PC-9 (cell line): ENCODE results near the gene OSBPL2. TPM values are rescaled to one million over a fixed set of nuclear protein-coding genes. Genes with fewer than 3 reads are reported as not detected.

Source experiments
- BruUV-seq: library from RNA; stranded (reverse); fragments of 400-500 nt; replicated peaks from 2 replicates; lab custom pipeline; 2021; lab: Mats Ljungman, UMichigan
- CTCF ChIA-PET: fragments of 300-600 bp; sonication (Branson Sonifier 250); formaldehyde crosslinking; loops from one replicate; lab custom pipeline; 2022; ENCODE audit warnings: antibody characterized with exemption; lab: Charles Lee
- POLR2A ChIA-PET: fragments of 300-600 bp; sonication (Branson Sonifier 250); formaldehyde crosslinking; loops from one replicate; lab custom pipeline; 2022; ENCODE audit warnings: antibody characterized with exemption; ENCODE audit not compliant: unreplicated experiment; lab: Charles Lee
- DNase-seq, 2 experiments: peaks; one replicate each; pipeline versions ENCODE4 v3.0.0 to v3.0.0-alpha.2; 2015 to 2022; ENCODE audit warnings: mixed read lengths in 1 of 2
- H2AFZ ChIP-seq: fragments of 200-600 bp; sonication (generic); 2 replicates; pipeline ENCODE4 v1.8.1; 2017; ENCODE audit warnings: antibody characterized with exemption
- H3F3A ChIP-seq: fragments of 200-600 bp; sonication (generic); 2 replicates; pipeline ENCODE4 v1.8.1; 2017; ENCODE audit warnings: antibody characterized with exemption, mild to moderate bottlenecking, low read depth; ENCODE audit not compliant: insufficient read depth
- H3K27ac ChIP-seq: fragments of 200-600 bp; sonication (generic); 2 replicates; pipeline ENCODE4 v1.6.1; 2016; ENCODE audit warnings: mixed run types
- H3K27me3 ChIP-seq: fragments of 200-600 bp; sonication (generic); 2 replicates; pipeline ENCODE4 v1.6.1; 2016; ENCODE audit warnings: low read depth, mixed run types; ENCODE audit not compliant: insufficient read depth
- H3K36me3 ChIP-seq: fragments of 200-600 bp; sonication (generic); 2 replicates; pipeline ENCODE4 v1.6.1; 2016; ENCODE audit warnings: low read depth, mixed run types
- H3K4me1 ChIP-seq: fragments of 200-600 bp; sonication (generic); replicated peaks from 2 replicates; pipeline ENCODE4 v1.6.1; 2016; ENCODE audit warnings: mixed run types; ENCODE audit not compliant: insufficient read depth
- H3K4me2 ChIP-seq: fragments of 200-600 bp; sonication (generic); 2 replicates; pipeline ENCODE4 v1.6.1; 2017; ENCODE audit warnings: mixed run types
- H3K4me3 ChIP-seq: fragments of 200-600 bp; sonication (generic); 2 replicates; pipeline ENCODE4 v1.6.1; 2016; ENCODE audit warnings: mixed run types
- H3K79me2 ChIP-seq: fragments of 200-600 bp; sonication (generic); 2 replicates; pipeline ENCODE4 v1.6.1; 2017; ENCODE audit warnings: low read depth, mixed run types
- H3K9me2 ChIP-seq: fragments of 200-600 bp; sonication (generic); 2 replicates; pipeline ENCODE4 v1.8.1; 2017; ENCODE audit warnings: mild to moderate bottlenecking; ENCODE audit not compliant: insufficient read depth
- H3K9me3 ChIP-seq: fragments of 200-600 bp; sonication (generic); 2 replicates; pipeline ENCODE4 v1.8.1; 2016; ENCODE audit warnings: low read depth; ENCODE audit not compliant: insufficient read depth
- H4K20me1 ChIP-seq: fragments of 200-600 bp; sonication (generic); 2 replicates; pipeline ENCODE4 v1.8.1; 2017; ENCODE audit not compliant: insufficient read depth
- EZH2 ChIP-seq: fragments of 200-600 bp; sonication (generic); IDR thresholded peaks from 2 replicates; pipeline ENCODE4 v1.8.0; 2017; ENCODE audit warnings: antibody characterized with exemption, low read depth
- intact Hi-C: fragments of 100-400 bp; cut with micrococcal nuclease; formaldehyde crosslinking; loops from one replicate; pipeline ENCODE4 v1.10.0; 2022; ENCODE audit not compliant: unreplicated experiment
- total RNA-seq: library from RNA; stranded (reverse); gene quantifications from 2 replicates; pipeline ENCODE4 v1.2.3, GENCODE V29; 2021
- TF ChIP-seq, protein P1 (sequence below): fragments of 200-600 bp; sonication (generic); conservative IDR thresholded peaks from 2 replicates; pipeline ENCODE4 v1.6.1; 2017; ENCODE audit warnings: mixed run types, antibody characterized with exemption, mild to moderate bottlenecking, moderate library complexity

The OSBPL2 gene
- total RNA-seq, 1 experiment from 2014 or later: 84.8 TPM

DNA sequence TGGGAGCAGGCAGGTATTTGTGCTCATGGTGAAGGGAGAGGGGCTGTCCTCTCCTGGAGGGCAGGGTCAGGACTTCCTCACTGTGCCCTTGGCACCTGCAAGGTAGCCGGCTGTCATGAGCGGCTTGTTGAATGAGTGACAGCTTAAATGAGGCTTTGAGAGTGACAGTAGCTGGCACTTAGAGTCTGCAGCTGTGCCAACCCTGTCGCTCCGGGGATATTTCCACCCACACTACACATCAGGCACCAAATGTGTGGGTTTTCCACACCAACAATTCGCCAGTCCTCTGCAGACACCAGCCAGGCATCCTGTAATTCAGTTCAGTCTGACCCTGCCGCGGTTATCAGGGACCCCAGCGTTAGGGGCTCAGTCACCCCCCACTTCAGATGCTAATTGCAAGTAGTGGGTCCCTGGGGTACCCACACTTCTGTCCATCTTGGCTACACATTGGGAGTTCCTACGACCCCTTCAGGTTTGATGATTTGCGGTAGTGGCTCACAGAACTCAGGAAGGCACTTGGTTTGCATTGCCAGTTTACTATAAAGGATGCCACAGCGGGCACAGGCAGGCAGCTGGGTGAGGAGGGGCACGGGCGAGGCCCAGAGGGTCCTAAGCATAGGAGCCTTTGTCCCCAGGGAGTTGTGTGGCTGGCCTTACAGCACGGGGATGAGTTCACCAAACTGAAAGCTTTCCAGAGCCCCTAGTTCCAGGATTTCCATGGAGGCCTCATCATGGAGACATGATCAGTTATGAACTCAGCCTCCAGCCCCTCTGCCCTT is 46.4 kb upstream of the OSBPL2 start:
- Histone ChIP-seq H3K4me2 (no peak overlapping the region), H3K4me1 (no peaks in the 10 kb centered on the region), H2AFZ (no peak overlapping the region), H3K9me3 (no peaks in the 10 kb centered on the region), H3K27ac (no peak overlapping the region), H3K9me2 (no peaks in the 10 kb centered on the region), H3K4me3 (no peak overlapping the region), H3K36me3 (peaks cover 23% of the 10 kb centered on the region), H3K27me3 (no peaks in the 10 kb centered on the region), H3K79me2 (peaks cover 22% of the 10 kb centered on the region), H3F3A (peaks cover 8% of the 10 kb centered on the region; the same call in 1 of the 2 replicates), H4K20me1 (peaks cover 36% of the 10 kb centered on the region)
- CTCF ChIA-PET: no interaction called here
- POLR2A ChIA-PET: no interaction called here
- no TSS peak for BruUV-seq
- no peak for DNase-seq
- TF ChIP-seq EZH2: no peak
- TF ChIP-seq, protein P1, sequence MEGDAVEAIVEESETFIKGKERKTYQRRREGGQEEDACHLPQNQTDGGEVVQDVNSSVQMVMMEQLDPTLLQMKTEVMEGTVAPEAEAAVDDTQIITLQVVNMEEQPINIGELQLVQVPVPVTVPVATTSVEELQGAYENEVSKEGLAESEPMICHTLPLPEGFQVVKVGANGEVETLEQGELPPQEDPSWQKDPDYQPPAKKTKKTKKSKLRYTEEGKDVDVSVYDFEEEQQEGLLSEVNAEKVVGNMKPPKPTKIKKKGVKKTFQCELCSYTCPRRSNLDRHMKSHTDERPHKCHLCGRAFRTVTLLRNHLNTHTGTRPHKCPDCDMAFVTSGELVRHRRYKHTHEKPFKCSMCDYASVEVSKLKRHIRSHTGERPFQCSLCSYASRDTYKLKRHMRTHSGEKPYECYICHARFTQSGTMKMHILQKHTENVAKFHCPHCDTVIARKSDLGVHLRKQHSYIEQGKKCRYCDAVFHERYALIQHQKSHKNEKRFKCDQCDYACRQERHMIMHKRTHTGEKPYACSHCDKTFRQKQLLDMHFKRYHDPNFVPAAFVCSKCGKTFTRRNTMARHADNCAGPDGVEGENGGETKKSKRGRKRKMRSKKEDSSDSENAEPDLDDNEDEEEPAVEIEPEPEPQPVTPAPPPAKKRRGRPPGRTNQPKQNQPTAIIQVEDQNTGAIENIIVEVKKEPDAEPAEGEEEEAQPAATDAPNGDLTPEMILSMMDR: no peak
- intact Hi-C loops: no loop called here

DNA sequence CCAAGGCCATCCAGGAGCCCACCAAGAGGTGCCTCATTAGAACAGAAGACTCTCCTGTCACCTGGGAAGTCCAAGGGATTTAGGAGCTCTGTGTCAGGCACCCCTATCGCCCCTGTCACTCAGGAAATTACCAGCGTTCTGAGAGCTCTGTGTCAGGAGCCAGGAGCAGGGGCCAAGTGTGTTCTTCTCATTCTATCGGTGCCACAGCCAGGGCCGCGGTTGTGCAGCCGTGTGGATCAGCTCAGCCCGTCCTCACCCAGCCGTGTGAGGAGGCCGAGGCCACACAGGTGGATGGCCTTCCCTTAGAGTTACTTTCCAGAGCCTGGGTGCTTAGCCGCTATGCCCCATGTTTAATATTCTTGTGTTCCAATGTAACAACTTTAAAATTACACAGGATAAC is 45.7 kb upstream of the OSBPL2 start:
- no peaks in the 10 kb centered on the region for H3K9me2 ChIP-seq
- peaks cover 15% of the 10 kb centered on the region for H3K79me2 ChIP-seq
- H3K4me2 ChIP-seq: no peak overlapping the region
- ChIA-PET POLR2A (no interaction called here), CTCF (no interaction called here)
- TF ChIP-seq EZH2: no peak
- TF ChIP-seq, protein P1: no peak
- no peaks in the 10 kb centered on the region for H3K9me3 ChIP-seq
- intact Hi-C loops: no loop called here
- peaks cover 30% of the 10 kb centered on the region for H4K20me1 ChIP-seq
- peaks cover 23% of the 10 kb centered on the region for H3K36me3 ChIP-seq
- H2AFZ ChIP-seq: no peak overlapping the region
- H3K27ac ChIP-seq: no peak overlapping the region
- no peak for DNase-seq
- H3K27me3 ChIP-seq: no peaks in the 10 kb centered on the region
- H3K4me3 ChIP-seq: no peak overlapping the region
- 0 out of 2 replicates have a peak, but pooled peaks cover 8% of the 10 kb centered on the region for H3F3A ChIP-seq
- BruUV-seq: no TSS peak
- no peaks in the 10 kb centered on the region for H3K4me1 ChIP-seq

DNA sequence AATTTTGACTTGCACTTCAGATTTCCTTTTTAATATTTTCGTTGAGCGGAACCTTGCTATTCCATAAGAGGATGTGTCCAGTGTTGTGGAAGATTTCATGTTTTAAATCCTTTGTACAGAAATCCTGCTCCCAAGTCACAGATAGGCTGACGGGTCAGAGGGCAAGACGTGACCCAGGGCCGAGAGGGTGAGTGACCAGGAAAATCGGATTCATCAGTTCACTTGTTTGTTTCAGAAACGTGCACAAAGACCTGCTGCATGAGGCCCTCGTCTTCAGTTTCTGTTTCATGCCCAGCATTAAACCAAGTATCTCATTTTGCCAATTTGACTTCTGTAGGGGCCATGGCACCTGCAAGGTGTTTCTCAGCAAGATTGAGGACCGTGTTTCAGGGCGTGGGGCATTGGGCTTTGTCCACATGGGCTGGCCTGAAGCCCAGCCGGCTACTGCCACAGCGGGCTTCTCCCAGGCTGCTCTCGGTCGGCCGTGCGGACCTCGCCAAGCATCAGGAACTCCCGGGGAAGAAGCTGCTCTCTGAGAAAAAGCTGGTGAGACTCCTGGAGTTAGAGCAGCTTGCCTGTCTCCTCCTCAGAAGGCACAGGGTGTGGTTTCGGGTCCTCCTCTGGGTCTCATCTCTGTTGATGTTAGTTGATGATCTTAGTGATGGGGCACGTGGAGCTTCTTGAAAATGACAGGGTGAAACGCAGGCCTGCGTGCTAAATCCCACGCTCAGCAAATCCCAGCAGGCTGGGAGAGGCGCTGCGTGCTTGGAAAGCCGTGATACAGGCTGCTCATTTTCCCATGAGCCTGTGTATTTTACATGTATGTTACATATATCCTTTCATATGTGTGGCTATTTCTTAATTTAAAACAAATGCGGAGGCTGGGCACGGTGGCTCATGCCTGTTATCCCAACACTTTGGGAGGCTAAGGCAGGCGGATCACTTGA is 45.0 kb upstream of the OSBPL2 start:
- intact Hi-C loops: no loop called here
- Histone ChIP-seq H3K79me2 (peaks cover 8% of the 10 kb centered on the region), H3K4me1 (no peaks in the 10 kb centered on the region), H2AFZ (no peak overlapping the region), H3K36me3 (peaks cover 23% of the 10 kb centered on the region), H3K27ac (no peak overlapping the region), H3F3A (0 out of 2 replicates have a peak, but pooled peaks cover 8% of the 10 kb centered on the region), H4K20me1 (peaks cover 28% of the 10 kb centered on the region), H3K9me3 (no peaks in the 10 kb centered on the region), H3K4me3 (no peak overlapping the region), H3K4me2 (no peak overlapping the region), H3K27me3 (no peaks in the 10 kb centered on the region), H3K9me2 (no peaks in the 10 kb centered on the region)
- no TSS peak for BruUV-seq
- DNase-seq: no peak
- TF ChIP-seq, protein P1: no peak
- no peak for TF ChIP-seq EZH2
- POLR2A ChIA-PET: no interaction called here
- CTCF ChIA-PET: no interaction called here
